ENCODE measurements around the gene PEX14.

Gene PEX14

GRCh38 chr1:10663678-10664035, 188.9 kb downstream of the PEX14 start:
- TF ChIP-seq CTCF (IDR thresholded peaks at IDR 0.05; ENCODE audit: control extremely low read depth, extremely low read depth, low read depth, missing control alignments), result no peak
- no peak for DNase-seq (ENCODE audit: extremely low spot score)
- CTCF ChIA-PET, result no interaction called here
- POLR2A ChIA-PET, result no interaction called here

- no peak for TF ChIP-seq CTCF (IDR thresholded peaks at IDR 0.05; ENCODE audit: control extremely low read depth, extremely low read depth, low read depth, missing control alignments)
- no peak for DNase-seq (ENCODE audit: extremely low spot score)
- ChIA-PET CTCF (no interaction called here), POLR2A (no interaction called here)
These were observed 189.5 kb downstream of the PEX14 start for GRCh38 chr1:10664251-10664650.

DNA sequence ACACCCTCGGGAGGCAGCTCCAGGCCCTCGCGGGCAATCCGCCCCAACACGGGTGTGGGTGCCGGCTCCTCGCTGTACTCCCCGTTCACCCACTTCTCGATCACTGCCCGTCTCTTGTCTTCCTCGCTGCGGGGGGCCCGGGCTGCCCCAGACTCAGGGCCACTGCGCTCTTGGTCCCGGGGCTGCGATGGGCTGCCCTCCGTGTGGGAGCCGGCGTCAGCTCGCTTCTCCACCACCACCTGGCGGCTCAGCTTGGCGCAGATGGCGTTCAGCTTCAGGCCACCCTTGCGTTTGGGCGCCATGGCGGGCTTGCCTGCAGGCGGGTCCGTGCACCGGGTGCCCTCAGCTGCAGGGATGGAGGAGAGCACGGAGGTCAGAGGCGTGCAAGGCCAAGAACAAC, 190.5 kb downstream of the PEX14 start:
- no peak for DNase-seq (ENCODE audit: extremely low spot score)
- TF ChIP-seq CTCF (IDR thresholded peaks at IDR 0.05; ENCODE audit: control extremely low read depth, extremely low read depth, low read depth, missing control alignments), result no peak
- CTCF ChIA-PET, result no interaction called here
- POLR2A ChIA-PET, result no interaction called here

- CTCF ChIA-PET, result no interaction called here
- TF ChIP-seq CTCF (IDR thresholded peaks at IDR 0.05; ENCODE audit: control extremely low read depth, extremely low read depth, low read depth, missing control alignments), result no peak
- POLR2A ChIA-PET, result no interaction called here
- DNase-seq (ENCODE audit: extremely low spot score), result no peak
These were observed 191.4 kb downstream of the PEX14 start for GRCh38 chr1:10665930-10666850.

DNA sequence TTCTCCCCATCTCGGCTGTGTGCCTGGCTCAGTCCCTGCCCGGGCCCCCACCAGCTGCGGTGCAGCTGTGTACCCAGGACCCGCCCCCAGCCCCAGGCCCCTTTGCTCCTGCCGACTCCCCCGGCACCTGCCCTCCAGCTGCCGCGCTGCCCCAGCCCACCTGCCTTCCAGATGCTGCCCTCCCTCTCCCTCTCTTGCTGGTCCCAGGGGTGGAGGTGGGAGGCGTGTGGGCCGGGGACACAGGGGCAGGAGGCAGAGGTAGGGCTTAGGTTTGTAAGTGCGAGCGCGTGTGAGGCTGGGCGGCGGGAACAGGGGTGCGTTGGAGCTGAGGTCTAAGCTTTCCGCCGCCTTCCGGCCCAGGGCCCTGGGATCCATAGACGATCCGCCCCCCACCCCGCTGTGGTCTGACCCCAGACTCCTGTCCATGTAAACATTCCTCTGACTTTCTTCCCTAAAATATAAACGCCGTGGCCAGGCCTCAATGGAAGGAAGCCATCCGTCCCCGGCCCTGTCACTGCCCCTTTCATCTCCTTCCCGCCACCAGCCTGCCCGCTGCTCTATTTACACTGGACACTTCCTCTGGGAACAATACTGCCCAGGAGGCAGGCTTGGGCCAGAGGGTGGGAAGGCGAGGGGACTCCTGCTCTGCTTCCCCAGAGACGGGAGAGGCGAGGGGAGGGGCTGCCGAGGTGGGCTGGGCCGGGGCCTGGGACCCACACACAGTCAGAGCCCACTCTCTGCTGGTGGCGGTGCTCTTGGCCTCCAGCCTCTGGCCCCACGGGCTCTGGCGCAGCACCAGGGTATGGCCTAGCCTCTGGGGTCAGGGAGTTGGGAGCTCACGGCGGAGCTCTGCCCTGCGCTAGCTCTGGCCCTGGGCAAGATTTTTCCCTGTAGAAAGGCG, 193.4 kb downstream of the PEX14 start:
- DNase-seq (ENCODE audit: extremely low spot score), result no peak
- no peak for TF ChIP-seq CTCF (IDR thresholded peaks at IDR 0.05; ENCODE audit: control extremely low read depth, extremely low read depth, low read depth, missing control alignments)
- CTCF ChIA-PET, result interaction anchor here (0.7 kb wide), 1 partner anchor 517 kb away, joined by 3 read pairs; no protein-coding TSS in a partner anchor
- POLR2A ChIA-PET, result no interaction called here

GRCh38 chr1:10669570-10669969, 194.8 kb downstream of the PEX14 start:
- no peak for DNase-seq (ENCODE audit: extremely low spot score)
- POLR2A ChIA-PET, result no interaction called here
- no peak for TF ChIP-seq CTCF (IDR thresholded peaks at IDR 0.05; ENCODE audit: control extremely low read depth, extremely low read depth, low read depth, missing control alignments)
- CTCF ChIA-PET, result no interaction called here

Data from GM10248 (cell line).